Hepatic stellate cell (primary cell): Measurements from ENCODE around the gene NFIA.

Experiments
- DNase-seq: peaks from one replicate; pipeline ENCODE4 v3.0.0; 2011; ENCODE audit warnings: low spot score

Gene NFIA

DNA sequence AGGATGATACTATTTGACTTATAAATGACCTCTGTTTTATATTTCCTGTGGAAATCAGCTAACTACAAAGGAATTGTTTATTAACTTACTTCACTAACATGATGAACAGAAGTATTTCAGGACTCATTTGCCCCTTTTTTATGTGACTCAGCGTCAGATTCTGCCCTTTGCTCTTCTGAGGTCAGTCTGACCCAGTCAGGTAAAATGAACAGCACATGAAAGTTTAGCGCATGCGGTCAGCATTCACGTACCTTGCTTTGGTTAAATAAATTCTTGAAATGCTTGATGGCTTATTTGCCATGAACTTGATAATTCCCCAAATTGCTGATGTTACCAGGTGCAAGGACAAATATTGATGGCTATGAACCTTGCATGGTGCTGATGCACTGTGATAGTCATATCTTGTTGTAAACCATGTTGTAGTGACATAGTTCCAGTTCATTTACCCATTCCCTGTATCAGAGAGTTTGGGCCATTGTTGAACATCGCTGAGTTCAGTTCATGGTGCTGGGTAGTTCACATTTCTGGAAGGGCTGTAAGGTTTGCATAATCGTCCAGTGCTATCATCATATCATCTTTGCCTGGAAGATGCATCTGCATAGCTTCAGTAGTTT lies 133.4 kb downstream of the NFIA start:
- no peak for DNase-seq

DNA sequence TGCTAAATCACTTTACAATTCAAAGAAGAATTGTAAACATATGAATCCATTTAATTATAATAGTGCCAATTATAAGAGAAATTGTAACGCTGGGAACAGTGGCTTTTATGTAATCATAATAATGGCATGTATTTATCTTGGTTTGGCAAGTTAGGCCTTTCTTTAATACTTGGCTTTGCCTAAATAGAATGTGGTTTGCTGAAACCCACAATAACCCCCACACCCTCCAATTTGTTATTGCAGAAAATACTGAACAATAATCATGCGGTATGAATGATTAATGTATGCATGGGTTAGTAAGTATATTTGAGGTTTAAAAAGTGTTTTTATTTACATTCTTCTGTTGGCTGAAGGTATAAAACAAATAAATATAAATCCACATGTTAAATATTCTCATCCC lies 138.2 kb downstream of the NFIA start:
- no peak for DNase-seq

DNA sequence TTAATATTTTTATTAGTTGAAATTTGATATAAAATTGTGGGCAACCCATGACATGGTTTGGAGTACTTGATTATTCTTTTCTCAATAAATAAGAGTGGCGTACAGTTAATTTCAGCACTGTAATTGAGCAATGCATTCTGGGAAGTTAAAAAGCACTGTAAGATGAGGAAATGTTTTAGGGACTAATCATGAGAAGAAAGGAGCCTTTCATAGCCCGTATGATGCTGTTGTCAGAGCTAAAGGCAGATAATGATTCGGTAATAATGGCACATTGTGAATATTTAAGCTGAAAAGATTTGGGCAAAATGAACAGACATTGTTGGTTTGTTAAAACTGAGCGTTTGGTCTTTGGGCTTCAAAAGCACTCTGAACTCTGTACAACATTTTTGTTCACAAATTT lies 139.3 kb downstream of the NFIA start:
- DNase-seq: no peak

DNA sequence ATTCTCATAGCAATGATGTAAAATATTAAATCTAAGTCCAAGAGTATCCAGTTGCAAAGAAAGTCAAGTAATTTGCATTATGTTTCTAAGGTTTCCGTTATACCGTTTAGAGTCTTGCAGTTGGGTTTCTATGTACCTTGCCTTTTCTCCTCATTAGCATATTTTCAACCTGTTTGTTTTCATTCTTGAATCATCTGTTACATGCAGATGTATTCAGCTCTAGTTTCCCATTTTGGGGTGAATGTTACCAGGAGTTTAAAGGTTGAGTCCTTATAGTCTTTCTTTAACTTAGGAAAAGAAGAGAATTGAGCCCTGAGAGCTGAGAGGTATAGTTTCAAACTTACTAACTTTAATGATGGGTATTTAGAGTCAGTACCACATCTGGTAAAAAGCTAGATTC lies 139.9 kb downstream of the NFIA start:
- no peak for DNase-seq

DNA sequence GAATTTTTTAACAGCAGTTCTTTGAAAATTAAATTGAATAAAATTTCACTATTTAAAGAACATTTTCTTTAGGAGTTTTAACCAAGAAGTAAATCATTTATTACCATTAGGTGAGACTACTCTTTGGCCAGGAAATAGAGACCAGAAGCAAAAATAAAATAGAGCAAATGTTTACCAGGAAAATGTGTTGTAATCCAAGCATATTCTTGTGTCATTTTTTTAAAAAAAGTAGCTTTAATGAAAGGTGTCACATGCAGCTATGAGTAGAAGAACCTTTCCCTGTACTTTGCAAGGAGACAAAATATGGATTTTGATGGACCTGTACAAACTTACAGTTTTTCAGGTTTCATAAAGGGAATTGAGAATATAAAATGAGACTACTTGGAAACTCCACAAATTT lies 140.8 kb downstream of the NFIA start:
- DNase-seq: no peak

DNA sequence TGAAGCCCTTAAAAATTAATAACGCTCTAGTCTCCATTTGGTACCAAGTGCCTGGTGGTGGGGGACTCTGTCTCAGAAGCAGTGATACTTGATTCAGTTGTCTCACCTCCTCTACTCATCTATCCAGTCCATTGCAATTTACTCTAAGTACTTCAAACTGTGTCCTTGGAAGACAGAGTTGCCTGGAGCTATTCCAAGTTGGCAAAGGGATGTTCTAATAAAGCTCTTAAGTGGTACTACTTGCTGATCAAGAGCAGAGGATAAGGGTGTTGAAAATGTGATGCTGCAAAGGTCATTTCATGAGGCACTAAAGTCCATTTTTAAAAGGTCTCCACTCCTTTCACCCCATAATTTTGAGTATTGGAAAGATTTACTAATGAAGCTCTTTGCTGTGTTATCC lies 142.2 kb downstream of the NFIA start:
- DNase-seq: no peak

DNA sequence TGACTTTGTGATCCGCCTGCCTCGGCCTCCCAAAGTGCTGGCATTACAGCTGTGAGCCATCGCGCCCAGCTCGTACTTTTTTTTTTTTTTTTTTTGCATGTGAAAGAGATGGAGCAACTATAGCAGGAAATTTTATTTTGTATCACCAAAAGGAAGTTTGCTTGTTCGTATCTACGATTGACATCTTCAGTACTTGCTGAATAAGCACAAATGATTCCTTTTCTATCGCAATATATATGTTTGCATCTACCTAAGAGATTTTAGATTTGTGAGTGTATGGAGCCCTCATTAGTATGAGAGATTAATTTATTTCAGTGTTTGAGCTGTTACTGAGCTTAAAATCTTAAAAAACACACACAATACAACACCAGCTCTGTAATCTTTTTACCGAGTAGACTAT lies 143.1 kb downstream of the NFIA start:
- DNase-seq: no peak

DNA sequence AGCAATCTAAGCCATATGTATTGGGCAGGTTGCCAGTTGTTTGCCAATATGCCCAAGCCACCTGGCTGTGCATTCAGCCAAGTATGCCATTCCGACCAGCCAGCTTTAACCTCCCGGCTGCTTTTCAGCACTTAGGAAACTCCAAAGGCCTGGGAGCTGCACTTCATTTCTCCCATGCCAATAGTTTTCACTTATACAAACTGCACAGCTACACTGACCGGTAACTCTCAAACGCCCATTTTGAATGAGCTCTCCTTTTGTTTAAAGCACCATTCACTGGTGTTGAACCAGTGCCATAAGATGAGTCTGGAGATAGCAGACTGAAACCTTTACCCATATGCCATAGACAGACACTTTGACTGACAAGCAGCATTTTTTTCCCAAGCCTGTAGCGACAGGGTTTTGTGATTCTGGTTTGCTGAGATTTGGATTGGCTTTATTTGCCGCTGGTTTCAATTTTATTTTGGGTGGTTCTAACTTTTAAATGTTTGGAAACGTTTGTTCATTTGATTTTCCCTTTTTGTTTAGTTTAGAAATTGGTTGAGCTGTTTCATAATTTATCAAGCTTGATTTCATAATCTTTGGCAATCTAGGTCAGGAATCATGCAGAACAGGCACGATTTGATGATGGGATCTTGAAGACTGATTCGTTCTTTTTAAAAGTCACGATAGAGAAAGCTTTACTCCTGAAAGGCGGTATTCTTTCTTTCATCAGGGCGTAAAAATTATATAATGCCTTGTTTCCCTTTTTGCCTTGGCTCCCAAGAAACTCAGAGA lies 144.6 kb downstream of the NFIA start:
- no peak for DNase-seq

DNA sequence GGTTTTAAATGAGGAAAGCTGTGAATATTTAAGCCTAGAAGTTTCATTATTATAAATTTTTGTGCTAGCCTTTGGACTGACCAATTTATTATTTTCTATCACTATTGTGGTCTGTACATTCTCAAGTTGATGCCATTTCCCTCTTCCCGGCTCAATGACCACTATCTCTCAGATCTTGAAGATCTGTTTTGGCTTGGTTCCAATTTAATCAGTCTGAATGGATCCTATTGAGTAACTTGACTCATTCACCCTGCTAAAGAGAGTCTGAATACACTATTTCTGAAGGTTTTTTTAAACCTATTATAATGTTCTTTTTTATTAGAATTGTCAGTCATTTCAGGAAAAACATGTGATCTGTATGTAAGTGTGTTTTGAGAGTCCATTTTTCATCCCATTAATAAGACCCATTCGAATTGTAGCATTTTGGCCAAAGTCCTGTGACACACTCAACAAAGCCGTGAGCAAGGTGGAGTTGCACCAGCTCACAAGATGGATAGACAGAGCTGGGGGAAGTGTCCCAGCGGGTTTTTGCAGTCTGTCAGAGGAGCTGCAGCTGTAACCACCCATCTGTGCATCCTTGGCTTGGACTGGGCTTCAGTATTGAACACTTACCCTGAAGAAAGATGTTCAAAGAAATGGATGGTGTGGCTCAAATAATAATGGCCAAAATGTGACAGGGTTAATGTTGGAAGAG lies 145.6 kb downstream of the NFIA start:
- DNase-seq: no peak

DNA sequence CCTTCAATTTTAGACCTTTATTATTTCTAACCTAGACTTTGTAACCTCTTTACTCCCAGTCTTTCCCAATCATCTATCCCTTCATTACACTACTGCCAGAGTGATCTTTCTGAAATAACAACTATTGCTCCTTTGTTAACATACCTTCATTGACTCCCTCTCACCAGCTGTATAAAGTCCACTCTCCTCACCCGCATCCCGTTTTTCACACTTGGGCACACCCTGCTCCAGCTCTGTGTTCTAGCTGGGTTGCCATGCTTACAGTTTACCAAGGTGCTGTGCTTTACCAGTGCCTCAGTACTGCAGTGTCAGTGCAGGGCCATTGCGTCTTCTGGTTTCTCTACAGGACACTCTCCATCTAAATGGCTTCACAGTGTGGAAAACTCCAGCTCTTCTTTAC lies 148.2 kb downstream of the NFIA start:
- DNase-seq: no peak

DNA sequence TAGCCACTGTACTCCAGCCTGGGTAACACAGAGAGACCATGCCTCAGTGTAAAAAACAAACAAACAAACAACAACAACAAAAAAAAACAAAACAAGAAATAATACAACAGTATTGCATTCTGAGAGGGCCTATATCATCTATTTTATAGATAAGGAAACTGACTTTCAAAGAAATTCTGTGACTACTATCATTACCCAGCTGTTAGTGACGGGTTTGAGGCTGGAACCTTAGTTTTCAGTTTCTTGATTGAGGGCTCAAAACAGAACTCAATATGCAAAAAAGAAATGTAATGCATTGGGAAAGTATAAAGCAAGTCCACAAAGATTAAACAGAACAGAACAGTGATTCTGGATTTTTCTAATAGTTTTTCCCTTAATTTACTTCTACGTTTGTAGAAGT lies 149.4 kb downstream of the NFIA start:
- no peak for DNase-seq

DNA sequence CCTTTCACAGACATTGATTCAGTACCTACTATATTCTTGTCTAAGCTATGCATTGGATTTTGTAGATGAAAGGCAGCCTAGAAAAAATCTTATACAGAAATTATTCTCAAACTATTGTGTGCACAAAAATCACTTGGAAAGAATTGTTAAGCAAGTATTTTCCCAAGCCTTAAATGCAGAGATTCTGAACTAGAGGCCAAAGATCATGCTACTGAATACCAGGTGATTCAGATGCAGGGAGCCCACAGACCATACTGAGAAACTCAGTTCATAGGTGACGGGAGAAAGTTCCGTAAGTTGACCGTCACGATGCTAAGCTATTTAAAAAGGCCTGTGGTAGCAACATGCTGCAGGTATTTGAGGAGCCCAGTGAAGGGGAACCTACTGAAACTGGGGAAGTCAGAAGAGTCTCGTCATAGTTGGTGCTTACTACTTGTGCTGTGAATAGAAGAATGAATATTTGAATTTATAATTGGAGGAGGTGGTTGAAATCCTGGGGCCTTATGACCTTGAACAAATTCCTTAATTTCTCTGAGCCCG lies 150.8 kb downstream of the NFIA start:
- DNase-seq: no peak

DNA sequence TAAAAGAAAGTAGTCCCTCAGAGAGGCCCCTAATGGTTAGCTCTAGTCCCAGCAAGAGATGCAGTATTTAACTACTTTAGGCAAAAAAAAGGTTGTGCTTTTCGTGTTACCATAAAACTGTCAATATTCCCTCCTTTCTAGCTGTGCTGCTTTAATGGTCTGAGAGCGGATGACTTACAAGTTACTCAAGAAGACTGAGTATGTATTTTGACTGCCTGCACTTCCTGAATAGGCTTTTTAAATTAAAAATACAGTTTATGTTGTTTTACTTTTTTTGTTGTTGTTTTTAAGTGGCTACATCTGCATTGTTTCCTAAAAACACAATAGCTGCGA lies 152.2 kb downstream of the NFIA start:
- no peak for DNase-seq

DNA sequence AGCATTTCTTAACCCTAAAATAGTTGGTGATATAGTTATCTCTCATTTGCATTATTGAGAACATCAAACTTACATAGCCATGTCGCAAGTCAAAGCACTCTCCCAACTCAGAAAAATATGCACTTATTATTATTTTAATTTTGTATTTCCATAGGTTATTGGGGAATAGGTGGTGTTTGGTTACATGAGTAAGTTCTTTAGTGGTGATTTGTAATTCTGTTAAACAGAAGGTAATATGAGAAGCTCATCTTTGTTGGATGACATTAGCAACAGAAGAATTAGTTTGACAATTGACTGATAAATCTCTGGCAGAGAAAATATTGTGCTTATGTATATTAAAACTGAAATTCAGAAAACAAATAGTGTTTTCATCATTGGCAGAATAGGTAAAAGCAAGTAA lies 154.8 kb downstream of the NFIA start:
- no peak for DNase-seq

DNA sequence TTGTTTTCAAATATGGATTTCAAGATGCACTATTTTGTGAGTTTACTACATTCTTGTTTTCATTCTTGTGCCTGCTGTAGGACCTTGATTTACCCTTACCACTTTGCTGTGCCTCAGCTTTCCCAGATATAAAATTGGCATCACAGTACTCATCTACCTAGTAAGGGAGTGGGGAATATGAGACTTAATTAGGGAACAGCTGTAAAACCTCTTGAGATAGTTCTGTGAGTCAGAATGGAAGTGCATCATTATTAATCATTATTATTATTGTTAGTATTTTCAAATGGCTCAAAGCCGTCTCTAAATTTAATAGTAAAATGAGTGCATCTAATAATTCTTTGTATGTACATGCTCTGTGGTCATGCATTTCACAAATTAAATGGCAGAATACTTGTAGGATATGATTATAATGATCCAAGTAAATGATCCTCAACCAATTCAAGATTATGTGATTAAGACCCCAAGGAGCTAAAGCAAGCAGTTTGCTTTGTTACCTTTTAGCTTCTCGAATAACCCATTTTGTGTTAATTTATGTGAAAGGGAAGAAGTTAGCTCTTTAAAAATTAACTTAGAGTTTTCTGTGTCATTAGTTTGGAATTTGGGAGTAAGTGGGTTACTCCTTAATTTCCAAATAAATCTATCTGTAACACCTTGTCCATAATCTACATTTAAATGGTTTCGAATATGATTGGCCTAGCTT lies 155.4 kb downstream of the NFIA start:
- no peak for DNase-seq

DNA sequence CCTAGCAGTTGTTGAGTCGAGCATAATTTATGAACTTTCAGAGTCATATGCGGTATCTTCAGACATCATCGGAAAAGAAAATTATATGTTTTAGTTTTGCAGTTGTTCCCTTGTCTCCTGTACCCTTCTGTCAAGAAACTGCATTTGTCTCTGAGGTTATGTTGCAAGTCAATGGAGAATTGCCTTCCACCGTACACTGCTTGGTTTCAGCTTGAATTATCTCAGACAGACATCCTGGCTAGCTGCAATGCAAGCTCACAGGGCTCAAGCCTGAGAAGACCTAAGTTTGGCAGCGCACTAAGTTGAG lies 156.0 kb downstream of the NFIA start:
- DNase-seq: no peak

DNA sequence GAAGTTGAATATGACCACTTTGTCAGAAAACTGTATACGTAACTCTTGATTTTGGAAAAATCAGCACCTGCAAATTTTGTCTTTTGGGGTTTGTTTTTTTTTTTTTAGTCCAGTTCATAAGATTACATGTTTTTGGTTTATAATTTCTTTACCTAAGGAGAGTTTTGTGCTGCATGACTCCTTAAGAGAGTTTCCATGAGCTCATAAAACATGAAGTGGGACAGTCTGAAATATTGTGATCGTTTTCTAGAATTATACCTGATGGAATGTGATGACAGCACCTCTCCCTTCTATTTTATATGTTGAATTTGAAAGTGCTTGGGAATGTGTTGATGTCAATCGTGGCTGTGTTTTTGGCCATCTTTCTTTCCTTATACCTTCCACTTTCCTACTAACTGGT lies 158.5 kb downstream of the NFIA start:
- no peak for DNase-seq

DNA sequence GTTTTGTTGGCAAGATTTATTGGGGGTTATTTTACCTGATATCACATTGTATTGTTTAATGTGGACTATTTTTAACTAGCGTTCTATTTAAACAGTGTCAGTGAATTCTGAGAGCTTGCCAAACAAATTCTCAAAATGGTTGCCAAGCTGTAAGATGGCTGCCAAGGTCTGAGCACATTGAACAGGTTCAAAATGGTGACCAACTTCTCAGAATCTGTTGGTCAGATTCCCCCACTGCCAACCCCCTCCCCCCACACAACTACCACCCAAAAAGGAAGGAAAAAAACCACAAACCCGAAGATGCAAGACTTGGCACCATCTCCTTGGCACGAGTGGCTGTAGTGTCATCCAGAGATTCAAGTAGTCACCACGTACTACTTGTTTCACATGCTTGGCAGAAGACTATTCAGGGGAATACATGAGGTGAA lies 159.1 kb downstream of the NFIA start:
- DNase-seq: no peak

DNA sequence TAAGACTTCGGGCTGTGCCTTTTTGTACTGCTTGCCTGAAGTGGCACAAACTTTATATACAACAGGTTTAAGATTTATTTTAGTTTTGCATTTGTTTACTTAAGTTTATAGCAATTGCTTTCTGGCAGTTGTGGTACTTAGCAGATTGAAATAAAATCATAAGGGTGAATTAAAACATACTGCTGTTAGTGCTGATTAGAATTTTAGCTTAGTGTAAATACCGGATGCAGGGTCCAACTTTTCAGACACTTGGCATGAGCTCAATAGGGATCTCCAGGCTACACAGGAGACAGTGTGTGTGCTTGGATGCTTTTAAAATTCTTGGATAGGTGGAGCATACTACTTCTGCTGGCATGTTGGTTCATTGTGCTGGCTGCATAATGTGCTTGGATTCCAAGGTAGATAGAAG lies 159.6 kb downstream of the NFIA start:
- DNase-seq: no peak

DNA sequence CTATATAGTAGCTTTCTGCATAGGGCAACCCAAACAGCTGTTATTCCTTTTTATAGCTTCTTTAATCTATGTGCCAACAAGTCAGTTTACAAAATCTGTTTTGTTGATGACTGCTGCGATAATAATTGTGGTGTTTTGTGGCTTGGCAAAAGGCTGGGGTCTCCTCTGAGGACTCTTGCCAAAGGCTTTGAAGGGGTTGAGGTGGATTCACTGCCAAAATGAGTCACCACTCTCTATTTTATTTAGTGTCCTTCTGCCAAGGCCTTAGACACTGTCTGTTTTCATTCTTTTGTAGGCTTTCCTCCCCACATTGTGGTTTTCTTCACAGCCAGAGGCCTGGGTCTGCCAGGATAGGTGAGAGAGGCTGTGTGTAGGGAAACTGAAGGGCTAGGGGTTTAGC lies 161.8 kb downstream of the NFIA start:
- no peak for DNase-seq

DNA sequence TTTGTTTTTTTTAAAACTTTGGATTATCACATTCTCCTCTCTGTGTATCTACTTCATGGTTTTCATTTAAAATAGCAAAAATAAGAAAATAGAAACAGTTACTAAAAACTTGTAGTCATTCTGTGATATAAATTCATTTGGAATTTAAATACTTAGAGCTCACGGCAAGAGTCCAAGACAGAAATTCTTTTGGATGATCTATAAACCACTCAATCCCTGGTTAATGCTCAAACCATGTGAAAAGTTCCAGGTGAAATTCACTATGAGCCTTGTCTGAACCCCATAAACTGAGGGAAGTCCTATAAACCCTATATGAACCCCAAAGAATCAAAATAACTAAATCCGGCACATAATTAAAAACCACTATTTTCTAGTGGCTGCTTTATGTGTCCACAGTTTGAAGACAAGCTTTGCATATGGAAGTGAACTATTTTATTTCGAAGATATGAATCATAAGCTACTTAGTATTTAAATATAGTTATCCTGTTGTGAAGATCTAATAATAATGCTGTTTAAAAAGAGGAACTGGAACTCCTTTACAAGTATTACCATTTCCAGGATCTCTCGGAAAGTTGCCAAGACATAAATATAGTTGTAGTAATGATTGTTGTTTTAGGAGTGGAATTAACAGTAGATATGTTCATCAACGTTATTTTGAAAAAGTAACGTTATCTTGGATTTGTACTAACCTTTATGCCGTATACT lies 163.5 kb downstream of the NFIA start:
- DNase-seq: no peak
